ENCODE measurements around the gene NID1. TPM values are rescaled to one million over a fixed set of nuclear protein-coding genes. Genes with fewer than 3 reads are reported as not detected.

NID1 gene
- total and polyA plus RNA-seq, 2 of the 4 experiments (the other 2 are of a cell fraction) = 21.9 to 83.3 TPM

GRCh38 chr1:235998812-235999211 lies 66.1 kb downstream of the NID1 start:
- H2BK120ac ChIP-seq (ENCODE audit: low read depth, low read length) = peak overlapping the region; percentile 96
- no peak overlapping the region for H3K9ac ChIP-seq (ENCODE audit: low read depth, low read length)
- peak overlapping the region; percentile 38 for H2AK9ac ChIP-seq (replicated peaks; ENCODE audit: low read depth, low read length, poor library complexity)
- H3K27ac ChIP-seq (ENCODE audit: insufficient read depth, low read length) = peak overlapping the region; percentile 86
- H4K20me1 ChIP-seq (ENCODE audit: insufficient read depth, low read length) = no peaks in the 10 kb centered on the region
- H3K56ac ChIP-seq (ENCODE audit: extremely low read depth, insufficient read depth, low read length) = peak overlapping the region; percentile 88
- no peak for ATAC-seq (ENCODE audit: low read depth)
- peaks cover 25% of the 10 kb centered on the region for H3K36me3 ChIP-seq (ENCODE audit: control insufficient read depth, insufficient read depth, low read length)
- H2BK5ac ChIP-seq (ENCODE audit: low read depth, low read length, poor library complexity, severe bottlenecking) = peak overlapping the region; percentile 98
- ChIA-PET CTCF (interaction anchor here (0.8 to 1.5 kb wide), 2 partner anchors 12 to 27 kb away, joined by 4 to 6 read pairs; no protein-coding TSS in a partner anchor), POLR2A (ENCODE audit: unreplicated experiment) (no interaction called here)
- H4K8ac ChIP-seq (ENCODE audit: low read depth in 2 of 2, low read length in 2 of 2) = peak overlapping the region; percentile 96
- TF ChIP-seq MAZ (IDR thresholded peaks at IDR 0.05; ENCODE audit: borderline replicate concordance, low read depth, low read length) (no peak), CEBPB (IDR thresholded peaks at IDR 0.05; ENCODE audit: low read depth, low read length) (no peak), NFE2L2 (IDR thresholded peaks at IDR 0.05; ENCODE audit: low read depth, low read length) (no peak), RAD21 (IDR thresholded peaks at IDR 0.05; ENCODE audit: low read length) (no peak), USF2 (IDR thresholded peaks at IDR 0.05; ENCODE audit: low read depth, low read length) (no peak), SMC3 (IDR thresholded peaks at IDR 0.05; ENCODE audit: low read depth, low read length) (no peak), CTCF (conservative IDR thresholded peaks at IDR 0.05; ENCODE audit: low read depth, low read length) (no peak), FOS (IDR thresholded peaks at IDR 0.05; ENCODE audit: low read depth, low read length) (no peak), RFX5 (IDR thresholded peaks at IDR 0.05; ENCODE audit: low read depth, low read length) (no peak), RCOR1 (IDR thresholded peaks at IDR 0.05; ENCODE audit: insufficient replicate concordance, low read length) (no peak), BHLHE40 (IDR thresholded peaks at IDR 0.05; ENCODE audit: low read depth, low read length) (no peak), ELK1 (IDR thresholded peaks at IDR 0.05; ENCODE audit: borderline replicate concordance, low read depth, low read length) (no peak), MAFK (IDR thresholded peaks at IDR 0.05; ENCODE audit: low read depth, low read length) (no peak), CHD1 (IDR thresholded peaks at IDR 0.05; ENCODE audit: low read depth, low read length) (no peak), POLR2A (IDR thresholded peaks at IDR 0.05; ENCODE audit: low read depth, low read length) (no peak), MXI1 (IDR thresholded peaks at IDR 0.05; ENCODE audit: borderline replicate concordance, low read depth, low read length) (no peak)
- peak overlapping the region; percentile 45 for H4K5ac ChIP-seq (ENCODE audit: low read depth, low read length)
- peak overlapping the region; percentile 96 for H3K4ac ChIP-seq (ENCODE audit: low read depth, low read length)
- peak overlapping the region; percentile 78; the same call in 1 of the 2 replicates for H3K23ac ChIP-seq (ENCODE audit: low read depth, low read length)
- H3K14ac ChIP-seq (replicated peaks; ENCODE audit: low read depth, low read length) = peak overlapping the region; percentile 96
- no peak overlapping the region for H3K4me3 ChIP-seq (ENCODE audit: insufficient read depth, low read depth, low read length)
- in situ Hi-C loops (cut with MboI; ENCODE audit: low sequenced_read_pairs) = no loop called here
- no peak for DNase-seq
- H2BK15ac ChIP-seq (ENCODE audit: low read depth, low read length) = peak overlapping the region; percentile 98
- H3K9me1 ChIP-seq (ENCODE audit: insufficient read depth, low read length) = peaks cover 9% of the 10 kb centered on the region
- no peaks in the 10 kb centered on the region for H3K27me3 ChIP-seq (ENCODE audit: control insufficient read depth, insufficient read depth, low read length)
- WGBS, 2 experiments (ENCODE audit: extremely low coverage in 2 of 2, insufficient read length in 1 of 2) = 67% methylated on average over 1 of the region's 6 CpGs; no CpG with 5 or more reads in 1 of the 2 experiments
- no peaks in the 10 kb centered on the region for H3K9me3 ChIP-seq (ENCODE audit: control insufficient read depth, insufficient read depth, low read length)
- no peak overlapping the region for H3K4me2 ChIP-seq (ENCODE audit: low read depth, low read length)
- dilution Hi-C loops (cut with HindIII; ENCODE audit: low sequenced_read_pairs, unreplicated experiment) = no loop called here
- H2BK20ac ChIP-seq (ENCODE audit: low read depth, low read length) = peak overlapping the region; percentile 98
- peak overlapping the region; percentile 72; the same call in 1 of the 2 replicates for H3K18ac ChIP-seq (ENCODE audit: low read depth, low read length)
- peak overlapping the region; percentile 99 for H2AK5ac ChIP-seq (ENCODE audit: low read depth, low read length)
- H3K4me1 ChIP-seq (ENCODE audit: control insufficient read depth, insufficient read depth, low read length) = peaks cover 10% of the 10 kb centered on the region
- peak overlapping the region; percentile 68 for H2AFZ ChIP-seq (replicated peaks; ENCODE audit: low read length, poor library complexity)
- intact Hi-C loops (cut with micrococcal nuclease) = no loop called here
- H4K91ac ChIP-seq (ENCODE audit: insufficient read depth, low read depth, low read length) = peak overlapping the region; percentile 93
- BruUV-seq (replicated peaks) = no TSS peak
- peaks cover 4 to 17% of the 10 kb centered on the region in 2 experiments; a peak in 3 of 4 replicates for H3K79me1 ChIP-seq (ENCODE audit: low read depth in 1 of 2, low read length in 2 of 2)
